ENCODE data around the gene TAS2R1. TPM values are rescaled to one million over a fixed set of nuclear protein-coding genes. Genes with fewer than 3 reads are reported as not detected.

TAS2R1 gene
- total RNA-seq, 3 donors from 2014 or later: not detected

DNA sequence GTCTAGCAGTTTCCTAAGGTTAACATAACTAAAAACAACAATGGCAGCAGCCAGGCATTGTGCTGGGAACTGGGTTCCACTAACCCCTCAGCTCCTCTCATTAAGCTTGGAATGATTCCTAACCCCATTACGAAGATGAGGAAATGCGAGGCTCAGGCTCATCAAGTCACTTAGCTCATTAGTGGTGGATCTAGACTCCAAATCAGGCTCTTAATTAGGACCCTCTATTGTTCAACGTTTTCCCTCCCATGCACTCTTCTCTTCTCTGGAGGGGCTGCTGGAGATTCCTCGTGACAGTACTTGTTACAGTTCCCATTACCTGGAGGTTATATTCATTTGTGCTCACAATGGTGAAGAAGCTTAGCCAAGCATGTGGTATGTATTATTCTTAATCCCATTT lies 6.5 kb downstream of the TAS2R1 start:
- Histone ChIP-seq H3K4me3 (no peak overlapping the region), H3K36me3 (ENCODE audit: low read depth) (no peaks in the 10 kb centered on the region), H3K4me1 (ENCODE audit: low read depth) (no peaks in the 10 kb centered on the region), H3K9me3 (no peaks in the 10 kb centered on the region)
- ATAC-seq (no peak), DNase-seq (no peak)
- intact Hi-C loops (cut with DNase I, micrococcal nuclease): no loop called here
- TF ChIP-seq, protein P1, sequence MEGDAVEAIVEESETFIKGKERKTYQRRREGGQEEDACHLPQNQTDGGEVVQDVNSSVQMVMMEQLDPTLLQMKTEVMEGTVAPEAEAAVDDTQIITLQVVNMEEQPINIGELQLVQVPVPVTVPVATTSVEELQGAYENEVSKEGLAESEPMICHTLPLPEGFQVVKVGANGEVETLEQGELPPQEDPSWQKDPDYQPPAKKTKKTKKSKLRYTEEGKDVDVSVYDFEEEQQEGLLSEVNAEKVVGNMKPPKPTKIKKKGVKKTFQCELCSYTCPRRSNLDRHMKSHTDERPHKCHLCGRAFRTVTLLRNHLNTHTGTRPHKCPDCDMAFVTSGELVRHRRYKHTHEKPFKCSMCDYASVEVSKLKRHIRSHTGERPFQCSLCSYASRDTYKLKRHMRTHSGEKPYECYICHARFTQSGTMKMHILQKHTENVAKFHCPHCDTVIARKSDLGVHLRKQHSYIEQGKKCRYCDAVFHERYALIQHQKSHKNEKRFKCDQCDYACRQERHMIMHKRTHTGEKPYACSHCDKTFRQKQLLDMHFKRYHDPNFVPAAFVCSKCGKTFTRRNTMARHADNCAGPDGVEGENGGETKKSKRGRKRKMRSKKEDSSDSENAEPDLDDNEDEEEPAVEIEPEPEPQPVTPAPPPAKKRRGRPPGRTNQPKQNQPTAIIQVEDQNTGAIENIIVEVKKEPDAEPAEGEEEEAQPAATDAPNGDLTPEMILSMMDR (IDR thresholded peaks at IDR 0.05): no peak

- intact Hi-C loops (cut with DNase I, micrococcal nuclease): no loop called here
- no peak for DNase-seq
- TF ChIP-seq, protein P1 (IDR thresholded peaks at IDR 0.05): no peak
- no peaks in the 10 kb centered on the region for H3K36me3 ChIP-seq (ENCODE audit: low read depth)
- H3K4me1 ChIP-seq (ENCODE audit: low read depth): no peaks in the 10 kb centered on the region
- no peaks in the 10 kb centered on the region for H3K9me3 ChIP-seq
- ATAC-seq: no peak
- H3K4me3 ChIP-seq: no peak overlapping the region
These were observed 7.2 kb downstream of the TAS2R1 start for GRCh38 chr5:9622971-9623421.

GRCh38 chr5:9621379-9621903 lies 8.7 kb downstream of the TAS2R1 start:
- no peaks in the 10 kb centered on the region for H3K36me3 ChIP-seq (ENCODE audit: low read depth)
- ATAC-seq: peak; percentile 59
- intact Hi-C loops (cut with DNase I, micrococcal nuclease): no loop called here
- H3K4me1 ChIP-seq (ENCODE audit: low read depth): no peaks in the 10 kb centered on the region
- no peak overlapping the region for H3K4me3 ChIP-seq
- TF ChIP-seq, protein P1 (IDR thresholded peaks at IDR 0.05): no peak
- DNase-seq: peak in 1 of 3 donors; percentile 14
- H3K9me3 ChIP-seq: no peaks in the 10 kb centered on the region

DNA sequence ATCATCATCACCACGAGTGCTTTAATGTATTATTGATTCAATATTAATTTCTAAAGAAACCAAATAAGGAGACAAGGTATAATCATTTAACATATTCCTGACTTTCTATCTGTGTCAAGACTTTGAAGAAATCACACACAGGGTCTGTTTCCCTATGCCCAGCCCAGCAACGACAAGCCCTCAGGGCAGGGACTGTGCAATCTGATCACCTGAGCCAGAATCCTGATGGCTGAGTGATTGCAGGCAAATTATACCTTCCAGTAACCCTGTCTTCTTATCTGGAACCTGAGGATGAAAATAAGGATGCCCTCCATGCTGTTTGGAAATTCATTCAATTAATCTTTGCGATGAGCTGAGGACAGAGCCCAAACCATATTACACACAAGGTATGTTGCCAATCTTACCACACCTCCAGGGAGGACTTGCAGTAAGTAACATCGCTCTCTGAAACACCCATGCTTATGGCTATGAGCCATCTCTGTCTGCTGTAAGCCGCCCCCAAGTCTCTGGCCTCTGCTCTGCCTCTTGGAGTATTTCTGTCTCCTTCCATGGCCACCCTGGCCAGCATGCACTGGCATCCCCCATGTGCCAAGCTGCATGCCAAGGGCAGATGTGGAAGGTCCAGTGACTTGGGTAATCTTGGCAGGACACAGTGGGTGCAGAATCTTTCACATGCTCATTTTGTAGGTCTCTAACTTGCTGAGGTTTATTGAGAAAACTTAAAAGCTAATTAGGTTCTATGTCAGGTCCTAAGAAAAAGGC lies 10.6 kb downstream of the TAS2R1 start:
- no peaks in the 10 kb centered on the region for H3K4me1 ChIP-seq (ENCODE audit: low read depth)
- ATAC-seq (no peak), DNase-seq (no peak)
- intact Hi-C loops (cut with DNase I, micrococcal nuclease): no loop called here
- H3K36me3 ChIP-seq (ENCODE audit: low read depth): no peaks in the 10 kb centered on the region
- no peak overlapping the region for H3K4me3 ChIP-seq
- TF ChIP-seq, protein P1 (IDR thresholded peaks at IDR 0.05): no peak
- no peaks in the 10 kb centered on the region for H3K9me3 ChIP-seq

DNA sequence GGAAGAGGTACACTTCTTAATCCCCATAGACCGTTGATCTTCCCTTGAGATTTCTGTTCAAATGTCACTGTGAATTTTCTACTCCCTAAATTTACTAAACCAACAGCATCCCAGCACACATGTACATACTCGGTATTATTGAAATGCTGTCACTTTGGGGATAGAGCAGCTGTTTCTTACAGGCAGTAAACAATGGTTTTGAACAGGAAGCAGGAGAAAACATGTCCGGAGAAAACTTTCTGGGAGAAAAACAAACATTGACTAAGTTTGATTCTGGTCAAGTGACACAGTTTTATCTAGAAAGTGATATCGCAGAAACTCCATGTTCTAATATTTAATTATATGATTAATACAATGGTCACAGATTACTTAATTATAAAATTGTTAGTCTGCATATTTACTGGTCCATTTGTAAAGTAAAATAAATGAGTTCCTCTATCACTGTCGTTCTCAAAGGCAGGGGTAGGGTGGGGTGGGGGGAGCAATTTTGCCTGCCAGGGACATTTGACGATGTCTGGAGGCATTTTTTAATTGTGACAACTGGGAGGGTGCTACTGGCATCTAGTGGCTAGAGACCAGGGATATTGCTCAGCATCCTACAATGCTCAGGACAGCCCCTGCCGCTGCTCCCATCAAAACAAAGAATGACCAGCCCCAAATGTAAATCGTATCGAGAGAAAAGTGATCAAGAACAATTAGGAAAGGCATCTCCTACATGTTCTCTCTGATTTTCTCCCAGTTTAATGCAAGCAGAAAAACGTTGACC lies 12.2 kb downstream of the TAS2R1 start:
- intact Hi-C loops (cut with DNase I, micrococcal nuclease): no loop called here
- Histone ChIP-seq H3K36me3 (ENCODE audit: low read depth) (no peaks in the 10 kb centered on the region), H3K4me3 (no peak overlapping the region), H3K4me1 (ENCODE audit: low read depth) (no peaks in the 10 kb centered on the region), H3K9me3 (no peaks in the 10 kb centered on the region)
- DNase-seq (no peak), ATAC-seq (peak; percentile 41)
- TF ChIP-seq, protein P1 (IDR thresholded peaks at IDR 0.05): no peak
